ENCODE measurements around the gene MRAS.

DNA sequence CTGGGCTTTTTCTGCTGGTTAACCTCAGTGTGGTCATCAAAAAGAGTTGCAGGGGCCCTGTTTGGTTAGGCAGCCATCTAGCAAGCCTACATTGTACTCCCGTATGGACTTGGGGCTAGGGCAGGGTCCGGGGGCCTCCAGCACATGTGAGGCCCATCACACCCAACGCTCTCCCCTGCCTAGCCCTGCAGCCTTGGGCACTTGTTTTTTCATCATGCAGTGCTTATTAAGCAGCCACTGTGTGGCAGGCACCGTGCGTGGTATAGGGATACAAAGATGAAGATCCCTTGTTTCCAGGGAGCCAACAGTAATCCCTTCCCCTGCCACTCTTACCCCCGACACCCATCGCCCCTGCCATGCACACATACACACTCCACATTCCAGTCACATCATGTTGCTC, 14.2 kb downstream of the MRAS start:
- TF ChIP-seq MYC (IDR thresholded peaks at IDR 0.05; ENCODE audit: low read depth, low read length): no peak
- no peak for TF ChIP-seq POLR2A (IDR thresholded peaks at IDR 0.05; ENCODE audit: extremely low read depth, insufficient read length)
- TF ChIP-seq CTCF (IDR thresholded peaks at IDR 0.05; ENCODE audit: low read depth, low read length): no peak

Data from NB4 (cell line).